ENCODE measurements around the gene HOXC10.

The HOXC10 gene

DNA sequence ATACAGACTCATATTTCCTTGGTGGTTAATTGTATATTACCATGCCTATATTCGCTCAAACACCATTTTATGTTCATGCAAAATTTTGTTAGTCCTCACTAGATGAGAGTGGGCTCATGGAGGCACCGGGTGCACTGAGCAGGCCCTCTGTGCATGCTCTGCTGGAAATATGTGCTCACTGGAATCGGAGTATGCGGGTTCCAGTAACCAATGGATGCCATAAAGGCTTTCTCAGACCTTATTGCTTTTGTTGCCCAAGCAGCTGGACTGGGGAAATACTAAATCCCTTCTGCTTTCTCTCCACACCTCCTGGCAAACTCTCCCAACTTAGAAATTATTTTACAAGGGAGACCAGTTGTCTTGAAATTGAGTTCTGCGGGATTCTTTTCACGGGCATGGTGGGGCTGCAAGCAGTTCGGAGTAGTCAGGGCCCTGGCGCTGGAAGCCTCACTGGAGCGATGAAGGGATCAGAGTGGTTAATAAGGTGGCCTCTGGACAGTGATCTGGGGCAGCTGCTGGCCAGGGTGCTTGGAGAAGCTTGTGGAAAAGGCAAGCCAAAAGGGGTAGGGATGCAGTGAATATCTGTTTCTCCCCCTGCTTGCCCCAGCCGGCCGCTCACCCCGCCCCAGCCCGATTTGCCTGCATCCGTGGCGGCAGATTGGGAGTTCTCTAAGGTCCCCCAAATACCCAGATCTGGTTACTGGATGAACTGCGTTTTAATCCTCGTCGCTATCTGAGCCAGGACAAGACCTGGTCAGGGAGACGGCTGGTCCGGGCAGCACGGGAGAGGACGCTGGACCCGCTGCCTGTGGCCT, 35.9 kb downstream of the HOXC10 start:
- peak overlapping the region; percentile 95 to 98 (median 97) for H3K27ac Mint-ChIP-seq
- H3K4me1 Mint-ChIP-seq, result peaks cover 63% of the 10 kb centered on the region
- peaks cover 6% of the 10 kb centered on the region for H3K27me3 Mint-ChIP-seq (ENCODE audit: low read depth)
- peaks cover 3% of the 10 kb centered on the region for H3K36me3 Mint-ChIP-seq (ENCODE audit: low read depth)
- H3K4me3 Mint-ChIP-seq, result peak overlapping the region; percentile 85 to 90 (median 89)
- TF ChIP-seq, protein P1, sequence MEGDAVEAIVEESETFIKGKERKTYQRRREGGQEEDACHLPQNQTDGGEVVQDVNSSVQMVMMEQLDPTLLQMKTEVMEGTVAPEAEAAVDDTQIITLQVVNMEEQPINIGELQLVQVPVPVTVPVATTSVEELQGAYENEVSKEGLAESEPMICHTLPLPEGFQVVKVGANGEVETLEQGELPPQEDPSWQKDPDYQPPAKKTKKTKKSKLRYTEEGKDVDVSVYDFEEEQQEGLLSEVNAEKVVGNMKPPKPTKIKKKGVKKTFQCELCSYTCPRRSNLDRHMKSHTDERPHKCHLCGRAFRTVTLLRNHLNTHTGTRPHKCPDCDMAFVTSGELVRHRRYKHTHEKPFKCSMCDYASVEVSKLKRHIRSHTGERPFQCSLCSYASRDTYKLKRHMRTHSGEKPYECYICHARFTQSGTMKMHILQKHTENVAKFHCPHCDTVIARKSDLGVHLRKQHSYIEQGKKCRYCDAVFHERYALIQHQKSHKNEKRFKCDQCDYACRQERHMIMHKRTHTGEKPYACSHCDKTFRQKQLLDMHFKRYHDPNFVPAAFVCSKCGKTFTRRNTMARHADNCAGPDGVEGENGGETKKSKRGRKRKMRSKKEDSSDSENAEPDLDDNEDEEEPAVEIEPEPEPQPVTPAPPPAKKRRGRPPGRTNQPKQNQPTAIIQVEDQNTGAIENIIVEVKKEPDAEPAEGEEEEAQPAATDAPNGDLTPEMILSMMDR (IDR thresholded peaks at IDR 0.05; ENCODE audit: unreplicated experiment in 3 of 3), result no peak
- no peaks in the 10 kb centered on the region for H3K9me3 Mint-ChIP-seq

DNA sequence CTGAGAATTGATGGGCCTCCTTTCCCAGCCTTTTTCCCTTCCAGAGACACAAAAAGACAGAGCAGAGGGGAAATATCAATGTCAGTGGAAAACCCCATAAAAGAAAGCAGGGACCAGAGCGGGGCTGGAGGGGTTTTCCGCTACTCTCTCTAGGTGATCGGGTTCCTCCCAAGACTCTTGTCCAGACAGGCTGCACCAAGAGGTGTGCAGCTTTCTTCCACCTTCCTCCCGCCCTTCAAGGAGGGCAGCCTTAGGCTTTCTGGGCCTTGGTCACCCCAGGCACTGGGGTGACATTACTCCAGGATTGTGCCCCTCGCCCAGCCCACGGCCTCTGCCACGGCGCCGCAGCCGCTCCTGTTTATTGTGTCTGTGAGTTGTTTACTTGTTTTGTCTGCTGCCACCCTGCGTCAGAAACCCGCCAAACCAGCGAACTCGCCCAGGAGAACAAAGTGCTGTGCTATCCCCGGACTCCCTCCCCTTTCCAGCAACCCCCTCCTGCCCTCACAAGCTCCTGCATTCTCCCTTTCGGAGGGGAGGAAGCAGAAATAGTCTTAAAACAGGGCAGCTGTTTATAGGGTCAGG, 36.6 kb downstream of the HOXC10 start:
- Mint-ChIP-seq H3K9me3 (no peaks in the 10 kb centered on the region), H3K27ac (peak overlapping the region; percentile 95 to 98 (median 97)), H3K4me3 (peak overlapping the region; percentile 85 to 90 (median 89)), H3K27me3 (ENCODE audit: low read depth) (peaks cover 6% of the 10 kb centered on the region), H3K4me1 (peaks cover 63% of the 10 kb centered on the region), H3K36me3 (ENCODE audit: low read depth) (peaks cover 3% of the 10 kb centered on the region)
- TF ChIP-seq, protein P1 (IDR thresholded peaks at IDR 0.05; ENCODE audit: unreplicated experiment in 3 of 3), result no peak

DNA sequence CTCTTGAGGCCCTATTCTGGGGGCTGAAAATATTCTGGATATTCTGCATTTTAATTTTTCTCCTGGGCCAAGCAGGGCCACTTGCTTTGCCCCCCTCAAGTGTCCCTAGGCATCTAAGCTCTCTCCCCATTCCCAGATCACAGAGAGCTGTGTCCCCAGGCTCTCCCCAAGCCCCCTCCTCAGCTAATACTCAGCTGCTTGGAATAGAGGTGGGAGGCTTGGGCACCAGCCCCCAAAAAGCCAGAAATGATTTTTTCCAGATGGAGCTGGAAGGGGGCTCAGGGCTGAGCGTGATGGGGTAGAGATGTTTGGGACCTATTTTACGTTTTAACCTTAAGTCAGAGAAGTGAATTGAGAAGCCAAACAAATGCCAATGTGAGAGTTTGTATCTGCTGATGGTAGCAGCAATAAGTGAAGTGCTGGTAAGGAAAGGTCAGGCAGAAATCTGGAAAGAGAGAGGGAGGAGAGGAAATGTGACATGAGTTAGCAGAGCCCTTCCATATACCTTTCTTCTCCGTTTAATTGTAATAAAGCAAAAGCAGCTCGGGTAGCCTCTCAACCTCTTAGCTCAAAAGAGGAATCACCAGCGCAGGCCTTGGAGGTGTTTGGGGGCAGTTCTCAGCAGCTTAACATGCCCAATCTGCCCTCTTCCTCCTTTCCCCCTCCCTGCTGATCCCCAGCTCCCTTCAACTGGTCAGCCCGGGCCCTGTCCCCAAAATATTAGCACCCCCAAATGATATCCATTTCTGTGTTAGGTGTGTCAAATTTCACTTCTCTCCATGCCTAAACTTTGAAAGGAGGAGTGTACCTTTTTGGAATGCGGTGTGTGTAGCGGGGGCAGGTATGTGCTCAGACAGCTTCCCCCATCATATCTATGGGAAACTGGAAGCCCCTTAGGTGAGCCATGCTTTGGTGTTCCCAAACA, 38.3 kb downstream of the HOXC10 start:
- H3K4me1 Mint-ChIP-seq, result peaks cover 76% of the 10 kb centered on the region
- no peaks in the 10 kb centered on the region for H3K9me3 Mint-ChIP-seq
- H3K4me3 Mint-ChIP-seq, result peak overlapping the region; percentile 85 to 90 (median 89)
- H3K36me3 Mint-ChIP-seq (ENCODE audit: low read depth), result peaks cover 3% of the 10 kb centered on the region
- H3K27me3 Mint-ChIP-seq (ENCODE audit: low read depth), result peaks cover 11% of the 10 kb centered on the region
- peak overlapping the region; percentile 95 to 98 (median 97) for H3K27ac Mint-ChIP-seq
- TF ChIP-seq, protein P1 (IDR thresholded peaks at IDR 0.05; ENCODE audit: unreplicated experiment in 3 of 3), result no peak

- Mint-ChIP-seq H3K27ac (peak overlapping the region; percentile 95 to 98 (median 97)), H3K27me3 (ENCODE audit: low read depth) (peaks cover 15% of the 10 kb centered on the region), H3K9me3 (no peaks in the 10 kb centered on the region), H3K4me1 (peaks cover 82% of the 10 kb centered on the region), H3K36me3 (ENCODE audit: low read depth) (peaks cover 3% of the 10 kb centered on the region), H3K4me3 (peak overlapping the region; percentile 85 to 90 (median 89))
- TF ChIP-seq, protein P1 (IDR thresholded peaks at IDR 0.05; ENCODE audit: unreplicated experiment in 3 of 3), result no peak
Measured at GRCh38 chr12:54024127-54024526, 39.2 kb downstream of the HOXC10 start.

DNA sequence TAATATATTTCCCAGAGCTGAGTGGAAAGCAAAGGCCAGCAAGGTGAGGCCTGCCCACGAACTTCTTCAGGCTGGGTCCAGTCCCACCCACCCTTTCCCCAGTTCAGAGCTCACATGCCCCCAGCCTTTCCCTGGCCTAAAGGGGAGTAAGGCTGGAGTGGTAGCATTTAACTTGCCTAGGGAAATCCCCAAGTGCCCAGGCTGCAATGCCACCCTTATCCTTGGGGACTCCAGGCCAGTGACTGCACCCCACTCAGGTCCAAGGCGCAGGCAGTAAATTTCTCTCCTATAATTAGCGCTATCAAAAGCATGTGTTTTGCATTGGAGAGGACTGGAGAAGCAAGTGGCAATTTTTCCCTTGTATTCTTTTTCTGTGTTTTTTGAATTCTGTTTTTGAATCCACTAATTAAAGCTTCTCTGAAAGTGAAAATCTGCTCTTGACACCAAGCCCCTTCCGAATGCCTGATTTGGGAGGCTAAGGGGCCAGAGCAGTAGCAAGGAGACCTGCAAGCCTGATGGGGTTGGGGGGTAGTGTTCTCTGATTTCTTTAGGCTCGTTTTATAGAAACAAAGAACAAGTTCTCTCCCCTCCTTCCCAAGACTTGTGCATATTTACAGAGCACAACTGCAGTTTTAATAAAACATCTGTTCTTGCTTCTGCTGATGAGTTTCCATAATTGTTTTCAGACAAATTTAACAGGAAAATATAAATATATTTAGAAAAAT, 39.8 kb downstream of the HOXC10 start:
- peaks cover 18% of the 10 kb centered on the region for H3K27me3 Mint-ChIP-seq (ENCODE audit: low read depth)
- TF ChIP-seq, protein P1 (IDR thresholded peaks at IDR 0.05; ENCODE audit: unreplicated experiment in 3 of 3), result no peak
- no peaks in the 10 kb centered on the region for H3K9me3 Mint-ChIP-seq
- H3K4me3 Mint-ChIP-seq, result peak overlapping the region; percentile 85 to 90 (median 89)
- peaks cover 8% of the 10 kb centered on the region for H3K36me3 Mint-ChIP-seq (ENCODE audit: low read depth)
- peak overlapping the region; percentile 95 to 98 (median 97) for H3K27ac Mint-ChIP-seq
- peaks cover 88% of the 10 kb centered on the region for H3K4me1 Mint-ChIP-seq

Measured in nephron (organoid).